ENCODE measurements around the gene IFI44. TPM values are rescaled to one million over a fixed set of nuclear protein-coding genes. Genes with fewer than 3 reads are reported as not detected.

IFI44 gene
- total RNA-seq, 2 experiments from 2014 or later: not detected

- ChIA-PET CTCF (ENCODE audit: unreplicated experiment) (no interaction called here), POLR2A (no interaction called here)
- H3K27ac ChIP-seq (ENCODE audit: low read depth, low read length, poor library complexity, severe bottlenecking): no peak overlapping the region
- H3K4me1 ChIP-seq (ENCODE audit: insufficient read depth, low read length, poor library complexity, severe bottlenecking): no peaks in the 10 kb centered on the region
- H3K4me3 ChIP-seq (ENCODE audit: low read depth, low read length, poor library complexity, severe bottlenecking): no peak overlapping the region
- no peak for DNase-seq (ENCODE audit: low spot score)
- no peak for TF ChIP-seq CTCF (conservative IDR thresholded peaks at IDR 0.05; ENCODE audit: low read length)
- TF ChIP-seq EZH2phosphoT487 (IDR thresholded peaks at IDR 0.05; ENCODE audit: borderline replicate concordance, low read depth, low read length): no peak
- H3K9me2 ChIP-seq (ENCODE audit: insufficient read depth, low read length): no peaks in the 10 kb centered on the region
- H3K79me2 ChIP-seq (ENCODE audit: insufficient read depth, low read depth, low read length): no peaks in the 10 kb centered on the region
- H4K20me1 ChIP-seq (ENCODE audit: insufficient read depth, low read length): no peaks in the 10 kb centered on the region
- H3K36me3 ChIP-seq (ENCODE audit: insufficient read depth, low read length): no peaks in the 10 kb centered on the region
- intact Hi-C loops (cut with micrococcal nuclease; ENCODE audit: unreplicated experiment): loop anchor here (5.0 kb wide), 2 partner anchors 461 to 476 kb away; no protein-coding TSS in a partner anchor
- H3K4me2 ChIP-seq (ENCODE audit: low read length): no peak overlapping the region
- no peaks in the 10 kb centered on the region for H3K9me3 ChIP-seq (ENCODE audit: low read length)
- no peak overlapping the region for H2AFZ ChIP-seq (ENCODE audit: low read length)
- no TSS peak for BruUV-seq (replicated peaks)
Observed at GRCh38 chr1:78607944-78608343, 41.7 kb upstream of the IFI44 start.

GRCh38 chr1:78617615-78618026 is 32.0 kb upstream of the IFI44 start:
- POLR2A ChIA-PET: interaction anchor here (0.7 kb wide), 1 partner anchor 37 kb away, joined by 7 read pairs; no protein-coding TSS in a partner anchor
- CTCF ChIA-PET (ENCODE audit: unreplicated experiment): no interaction called here
- Histone ChIP-seq H3K4me3 (ENCODE audit: low read depth, low read length, poor library complexity, severe bottlenecking) (no peak overlapping the region), H3K36me3 (ENCODE audit: insufficient read depth, low read length) (no peaks in the 10 kb centered on the region), H3K27ac (ENCODE audit: low read depth, low read length, poor library complexity, severe bottlenecking) (no peak overlapping the region), H3K9me2 (ENCODE audit: insufficient read depth, low read length) (no peaks in the 10 kb centered on the region), H4K20me1 (ENCODE audit: insufficient read depth, low read length) (no peaks in the 10 kb centered on the region), H3K4me2 (ENCODE audit: low read length) (peak overlapping the region; percentile 41; the same call in 1 of the 2 replicates), H3K9me3 (ENCODE audit: low read length) (no peaks in the 10 kb centered on the region), H3K79me2 (ENCODE audit: insufficient read depth, low read depth, low read length) (no peaks in the 10 kb centered on the region), H2AFZ (ENCODE audit: low read length) (peak overlapping the region; percentile 31; the same call in 1 of the 2 replicates), H3K4me1 (ENCODE audit: insufficient read depth, low read length, poor library complexity, severe bottlenecking) (no peaks in the 10 kb centered on the region)
- BruUV-seq (replicated peaks): no TSS peak
- intact Hi-C loops (cut with micrococcal nuclease; ENCODE audit: unreplicated experiment): loop anchor here (2.0 kb wide), 1 partner anchor 59 kb away; no protein-coding TSS in a partner anchor
- DNase-seq (ENCODE audit: low spot score): peak; percentile 75
- TF ChIP-seq CTCF (conservative IDR thresholded peaks at IDR 0.05; ENCODE audit: low read length) (peak; percentile 89), EZH2phosphoT487 (IDR thresholded peaks at IDR 0.05; ENCODE audit: borderline replicate concordance, low read depth, low read length) (no peak)

- TF ChIP-seq EZH2phosphoT487 (IDR thresholded peaks at IDR 0.05; ENCODE audit: borderline replicate concordance, low read depth, low read length) (no peak), CTCF (conservative IDR thresholded peaks at IDR 0.05; ENCODE audit: low read length) (no peak)
- no peak overlapping the region for H2AFZ ChIP-seq (ENCODE audit: low read length)
- no peaks in the 10 kb centered on the region for H3K4me1 ChIP-seq (ENCODE audit: insufficient read depth, low read length, poor library complexity, severe bottlenecking)
- no peaks in the 10 kb centered on the region for H3K9me3 ChIP-seq (ENCODE audit: low read length)
- no peak overlapping the region for H3K4me2 ChIP-seq (ENCODE audit: low read length)
- CTCF ChIA-PET (ENCODE audit: unreplicated experiment): no interaction called here
- H3K27ac ChIP-seq (ENCODE audit: low read depth, low read length, poor library complexity, severe bottlenecking): no peak overlapping the region
- no peak overlapping the region for H3K4me3 ChIP-seq (ENCODE audit: low read depth, low read length, poor library complexity, severe bottlenecking)
- H3K9me2 ChIP-seq (ENCODE audit: insufficient read depth, low read length): no peaks in the 10 kb centered on the region
- H3K36me3 ChIP-seq (ENCODE audit: insufficient read depth, low read length): no peaks in the 10 kb centered on the region
- no peak for DNase-seq (ENCODE audit: low spot score)
- POLR2A ChIA-PET: no interaction called here
- H3K79me2 ChIP-seq (ENCODE audit: insufficient read depth, low read depth, low read length): no peaks in the 10 kb centered on the region
- BruUV-seq (replicated peaks): no TSS peak
- intact Hi-C loops (cut with micrococcal nuclease; ENCODE audit: unreplicated experiment): no loop called here
- no peaks in the 10 kb centered on the region for H4K20me1 ChIP-seq (ENCODE audit: insufficient read depth, low read length)
Observed at GRCh38 chr1:78619032-78619431, 30.6 kb upstream of the IFI44 start.

Data from OCI-LY7 (cell line).